Cardiac muscle cell (in vitro differentiated cells and primary cell): ENCODE results near the gene TFR2. TPM values are rescaled to one million over a fixed set of nuclear protein-coding genes. Genes with fewer than 3 reads are reported as not detected.
"Not testable (repeated sequence)": the region's sequence is repeated elsewhere in the genome, so short reads cannot be mapped to it uniquely, and the experiment has no call there.

ENCODE experiments used
- DNase-seq, 2 donors: peaks; one replicate each; pipeline versions ENCODE4 v3.0.0 to v3.0.0-alpha.2; 2010 to 2017; ENCODE audit warnings: low read depth in 1 of 2, low spot score in 1 of 2
- H3K27ac ChIP-seq: fragments of 200-600 bp; sonication (generic); 2 replicates; pipeline ENCODE4 v1.5.1; 2016
- H3K27me3 ChIP-seq: fragments of 200-600 bp; sonication (generic); 2 replicates; pipeline ENCODE4 v1.6.0; 2016; ENCODE audit warnings: control low read depth
- H3K36me3 ChIP-seq: fragments of 200-600 bp; sonication (generic); 2 replicates; pipeline ENCODE4 v1.5.1; 2016; ENCODE audit warnings: control low read depth
- H3K4me1 ChIP-seq: fragments of 200-600 bp; sonication (generic); 2 replicates; pipeline ENCODE4 v1.8.1; 2017; ENCODE audit warnings: low read depth, mild to moderate bottlenecking, mixed run types
- H3K4me3 ChIP-seq: fragments of 200-600 bp; sonication (generic); 2 replicates; pipeline ENCODE4 v1.5.1; 2016; ENCODE audit warnings: mild to moderate bottlenecking
- H3K9me3 ChIP-seq: fragments of 200-600 bp; sonication (generic); 2 replicates; pipeline ENCODE4 v1.5.1; 2017; ENCODE audit warnings: low read depth, mild to moderate bottlenecking, control low read depth
- CTCF ChIP-seq: IDR thresholded peaks from 2 replicates; pipeline ENCODE4 v1.5.1; 2012; ENCODE audit warnings: low read depth, mild to moderate bottlenecking, low read length
- polyA plus RNA-seq: library from polyadenylated mRNA; unstranded; fragments of >200 nt; fragmentation: Nextera tagmentation; extraction: Ambion mirVana; gene quantifications from 2 replicates; pipeline ENCODE4 v1.2.1, GENCODE V29; 2016
- total RNA-seq: library from RNA; depleted of rRNA; stranded (reverse); fragments of >200 nt; gene quantifications from 2 replicates; pipeline ENCODE4 v1.2.3, GENCODE V29; 2016

Gene TFR2
- total and polyA plus RNA-seq, 2 experiments from 2014 or later, result 0.89 TPM; not detected in 1

GRCh38 chr7:100673302-100673941 lies 32.1 kb upstream of the TFR2 start, which contains the start of gene GNB2:
Gene GNB2 (plus strand): TSS chr7:100673740. CDS start chr7:100676266, 2,526 bp downstream.
- DNase-seq, result peak; percentile 97 to 100
- no peaks in the 10 kb centered on the region for H3K9me3 ChIP-seq
- H3K4me1 ChIP-seq, result peaks cover 4% of the 10 kb centered on the region
- H3K4me3 ChIP-seq, result peak within 1 kb of the TSS; percentile 96
- TF ChIP-seq CTCF, result no peak
- H3K27me3 ChIP-seq, result peaks cover 11% of the 10 kb centered on the region
- H3K36me3 ChIP-seq, result peaks cover 12% of the 10 kb centered on the region
- H3K27ac ChIP-seq, result peak within 1 kb of the TSS; percentile 98

GRCh38 chr7:100671353-100672327 lies 30.3 kb upstream of the TFR2 start:
- Histone ChIP-seq H3K36me3 (no peaks in the 10 kb centered on the region), H3K9me3 (no peaks in the 10 kb centered on the region), H3K4me3 (no peak overlapping the region), H3K4me1 (peaks cover 4% of the 10 kb centered on the region), H3K27ac (no peak overlapping the region), H3K27me3 (peaks cover 11% of the 10 kb centered on the region)
- TF ChIP-seq CTCF, result no peak
- no peak for DNase-seq

- no peak overlapping the region for H3K27ac ChIP-seq
- H3K9me3 ChIP-seq, result no peaks in the 10 kb centered on the region
- no peak for DNase-seq
- H3K4me3 ChIP-seq, result no peak overlapping the region
- H3K4me1 ChIP-seq, result no peaks in the 10 kb centered on the region
- H3K27me3 ChIP-seq, result peaks cover 15% of the 10 kb centered on the region
- no peak for TF ChIP-seq CTCF
- no peaks in the 10 kb centered on the region for H3K36me3 ChIP-seq
These were observed 28.7 kb upstream of the TFR2 start for GRCh38 chr7:100670074-100670473.

GRCh38 chr7:100669106-100669505 lies 27.8 kb upstream of the TFR2 start:
- not testable (repeated sequence) for H3K9me3 ChIP-seq, H3K4me1 ChIP-seq, H3K27ac ChIP-seq, H3K36me3 ChIP-seq, H3K4me3 ChIP-seq, DNase-seq
- peaks cover 15% of the 10 kb centered on the region for H3K27me3 ChIP-seq

GRCh38 chr7:100668069-100668449 lies 26.7 kb upstream of the TFR2 start:
- H3K9me3 ChIP-seq, result no peaks in the 10 kb centered on the region
- no peak for TF ChIP-seq CTCF
- no peak for DNase-seq
- H3K27ac ChIP-seq, result no peak overlapping the region
- H3K36me3 ChIP-seq, result no peaks in the 10 kb centered on the region
- H3K27me3 ChIP-seq, result peaks cover 15% of the 10 kb centered on the region
- H3K4me1 ChIP-seq, result no peaks in the 10 kb centered on the region
- H3K4me3 ChIP-seq, result no peak overlapping the region
